ENCODE results near the gene ZNF683.
A peak's percentile ranks its signal among the peaks of the same experiment; 100 is the strongest.
"Not testable (repeated sequence)": the region's sequence is repeated elsewhere in the genome, so short reads cannot be mapped to it uniquely, and the experiment has no call there.

The ZNF683 gene

GRCh38 chr1:26346274-26347033, 26.1 kb downstream of the ZNF683 start:
- peaks cover 16% of the 10 kb centered on the region for H3K4me1 ChIP-seq (ENCODE audit: insufficient read depth, low read length)
- H3K27me3 ChIP-seq (ENCODE audit: insufficient read depth, low read length): no peaks in the 10 kb centered on the region
- 90% methylated on average over 10 of the region's 10 CpGs for WGBS
- no peak overlapping the region for H3K27ac ChIP-seq (ENCODE audit: low read depth, low read length)
- H3K4me3 ChIP-seq (ENCODE audit: low read length): no peak overlapping the region
- H3K36me3 ChIP-seq (ENCODE audit: insufficient read depth, low read length): no peaks in the 10 kb centered on the region
- no peaks in the 10 kb centered on the region for H3K9me3 ChIP-seq (ENCODE audit: insufficient read depth, low read depth, low read length)
- no peak overlapping the region for H3K9ac ChIP-seq (ENCODE audit: low read depth, low read length)

- Histone ChIP-seq H3K27ac (ENCODE audit: low read depth, low read length) (no peak overlapping the region), H3K36me3 (ENCODE audit: insufficient read depth, low read length) (no peaks in the 10 kb centered on the region), H3K9ac (ENCODE audit: low read depth, low read length) (no peak overlapping the region), H3K4me1 (ENCODE audit: insufficient read depth, low read length) (peaks cover 9% of the 10 kb centered on the region), H3K9me3 (ENCODE audit: insufficient read depth, low read depth, low read length) (no peaks in the 10 kb centered on the region), H3K4me3 (ENCODE audit: low read length) (no peak overlapping the region), H3K27me3 (ENCODE audit: insufficient read depth, low read length) (no peaks in the 10 kb centered on the region)
- 87% methylated on average over 15 of the region's 15 CpGs for WGBS
These were observed 26.8 kb downstream of the ZNF683 start for GRCh38 chr1:26345718-26346117.

- WGBS: 94% methylated on average over 15 of the region's 15 CpGs
- no peak overlapping the region for H3K4me3 ChIP-seq (ENCODE audit: low read length)
- H3K9me3 ChIP-seq (ENCODE audit: insufficient read depth, low read depth, low read length): no peaks in the 10 kb centered on the region
- H3K4me1 ChIP-seq (ENCODE audit: insufficient read depth, low read length): no peaks in the 10 kb centered on the region
- H3K27me3 ChIP-seq (ENCODE audit: insufficient read depth, low read length): no peaks in the 10 kb centered on the region
- H3K9ac ChIP-seq (ENCODE audit: low read depth, low read length): no peak overlapping the region
- no peak overlapping the region for H3K27ac ChIP-seq (ENCODE audit: low read depth, low read length)
- H3K36me3 ChIP-seq (ENCODE audit: insufficient read depth, low read length): no peaks in the 10 kb centered on the region
These were observed 28.2 kb downstream of the ZNF683 start for GRCh38 chr1:26344147-26344920.

- Histone ChIP-seq H3K4me3 (ENCODE audit: low read length) (no peak overlapping the region), H3K4me1 (ENCODE audit: insufficient read depth, low read length) (peaks cover 21% of the 10 kb centered on the region), H3K27me3 (ENCODE audit: insufficient read depth, low read length) (peaks cover 9% of the 10 kb centered on the region; the same call in 1 of the 2 replicates), H3K36me3 (ENCODE audit: insufficient read depth, low read length) (no peaks in the 10 kb centered on the region), H3K9ac (ENCODE audit: low read depth, low read length) (no peak overlapping the region), H3K27ac (ENCODE audit: low read depth, low read length) (no peak overlapping the region), H3K9me3 (ENCODE audit: insufficient read depth, low read depth, low read length) (no peaks in the 10 kb centered on the region)
- WGBS: 88% methylated on average over 4 of the region's 4 CpGs
These were observed 32.5 kb downstream of the ZNF683 start for GRCh38 chr1:26340047-26340481.

- Histone ChIP-seq H3K9ac (ENCODE audit: low read depth, low read length) (no peak overlapping the region), H3K36me3 (ENCODE audit: insufficient read depth, low read length) (no peaks in the 10 kb centered on the region), H3K4me3 (ENCODE audit: low read length) (no peak overlapping the region), H3K9me3 (ENCODE audit: insufficient read depth, low read depth, low read length) (no peaks in the 10 kb centered on the region), H3K27ac (ENCODE audit: low read depth, low read length) (no peak overlapping the region), H3K27me3 (ENCODE audit: insufficient read depth, low read length) (peaks cover 9% of the 10 kb centered on the region; the same call in 1 of the 2 replicates), H3K4me1 (ENCODE audit: insufficient read depth, low read length) (peaks cover 25% of the 10 kb centered on the region)
- WGBS: 92% methylated on average over 1 of the region's 1 CpG
These were observed 33.9 kb downstream of the ZNF683 start for GRCh38 chr1:26338670-26339069.

- H3K27ac ChIP-seq (ENCODE audit: low read depth, low read length): no peak overlapping the region
- no peaks in the 10 kb centered on the region for H3K36me3 ChIP-seq (ENCODE audit: insufficient read depth, low read length)
- 73% methylated on average over 4 of the region's 4 CpGs for WGBS
- H3K9me3 ChIP-seq (ENCODE audit: insufficient read depth, low read depth, low read length): no peaks in the 10 kb centered on the region
- H3K4me1 ChIP-seq (ENCODE audit: insufficient read depth, low read length): peaks cover 25% of the 10 kb centered on the region
- H3K27me3 ChIP-seq (ENCODE audit: insufficient read depth, low read length): peaks cover 9% of the 10 kb centered on the region; the same call in 1 of the 2 replicates
- H3K9ac ChIP-seq (ENCODE audit: low read depth, low read length): no peak overlapping the region
- no peak overlapping the region for H3K4me3 ChIP-seq (ENCODE audit: low read length)
These were observed 34.9 kb downstream of the ZNF683 start for GRCh38 chr1:26337625-26338024.

- peaks cover 9% of the 10 kb centered on the region; the same call in 1 of the 2 replicates for H3K27me3 ChIP-seq (ENCODE audit: insufficient read depth, low read length)
- H3K36me3 ChIP-seq (ENCODE audit: insufficient read depth, low read length): no peaks in the 10 kb centered on the region
- 64% methylated on average over 6 of the region's 7 CpGs for WGBS
- H3K4me1 ChIP-seq (ENCODE audit: insufficient read depth, low read length): peaks cover 25% of the 10 kb centered on the region
- no peaks in the 10 kb centered on the region for H3K9me3 ChIP-seq (ENCODE audit: insufficient read depth, low read depth, low read length)
- H3K9ac ChIP-seq (ENCODE audit: low read depth, low read length): peak overlapping the region; percentile 58; the same call in 1 of the 2 replicates
- H3K27ac ChIP-seq (ENCODE audit: low read depth, low read length): no peak overlapping the region
- H3K4me3 ChIP-seq (ENCODE audit: low read length): no peak overlapping the region
These were observed 35.4 kb downstream of the ZNF683 start for GRCh38 chr1:26337206-26337535.

- Histone ChIP-seq H3K4me3 (ENCODE audit: low read length) (peak overlapping the region; percentile 86), H3K9ac (ENCODE audit: low read depth, low read length) (peak overlapping the region; percentile 58), H3K27ac (ENCODE audit: low read depth, low read length) (peak overlapping the region; percentile 26; the same call in 1 of the 2 replicates), H3K36me3 (ENCODE audit: insufficient read depth, low read length) (peaks cover under 1% of the 10 kb centered on the region), H3K9me3 (ENCODE audit: insufficient read depth, low read depth, low read length) (no peaks in the 10 kb centered on the region), H3K4me1 (ENCODE audit: insufficient read depth, low read length) (peaks cover 25% of the 10 kb centered on the region), H3K27me3 (ENCODE audit: insufficient read depth, low read length) (peaks cover 9% of the 10 kb centered on the region; the same call in 1 of the 2 replicates)
- WGBS: 13% methylated on average over 52 of the region's 52 CpGs
These were observed 35.9 kb downstream of the ZNF683 start for GRCh38 chr1:26336477-26337205.

GRCh38 chr1:26335774-26336476, 36.6 kb downstream of the ZNF683 start:
- WGBS: 3% methylated on average over 40 of the region's 41 CpGs
- peak overlapping the region; percentile 62 for H3K9ac ChIP-seq (ENCODE audit: low read depth, low read length)
- no peak overlapping the region for H3K27ac ChIP-seq (ENCODE audit: low read depth, low read length)

GRCh38 chr1:26333312-26333711, 39.2 kb downstream of the ZNF683 start:
- not testable (repeated sequence) for H3K9me3 ChIP-seq (ENCODE audit: insufficient read depth, low read depth, low read length); H3K9ac ChIP-seq (ENCODE audit: low read depth, low read length); H3K27ac ChIP-seq (ENCODE audit: low read depth, low read length); H3K27me3 ChIP-seq (ENCODE audit: insufficient read depth, low read length); H3K4me3 ChIP-seq (ENCODE audit: low read length)
- Histone ChIP-seq H3K4me1 (ENCODE audit: insufficient read depth, low read length) (peaks cover 24% of the 10 kb centered on the region), H3K36me3 (ENCODE audit: insufficient read depth, low read length) (peaks cover 16% of the 10 kb centered on the region)
- WGBS: 96% methylated on average over 8 of the region's 8 CpGs

More at GRCh38 chr1:26335774-26336476, 36.6 kb downstream of the ZNF683 start:
- Histone ChIP-seq H3K4me3 (ENCODE audit: low read length) (peak overlapping the region; percentile 86), H3K27me3 (ENCODE audit: insufficient read depth, low read length) (peaks cover 9% of the 10 kb centered on the region; the same call in 1 of the 2 replicates), H3K36me3 (ENCODE audit: insufficient read depth, low read length) (peaks cover 8% of the 10 kb centered on the region), H3K9me3 (ENCODE audit: insufficient read depth, low read depth, low read length) (no peaks in the 10 kb centered on the region), H3K4me1 (ENCODE audit: insufficient read depth, low read length) (peaks cover 25% of the 10 kb centered on the region)
